GM19099 (cell line): Measurements from ENCODE around the gene CDH1.
A peak's percentile ranks its signal among the peaks of the same experiment; 100 is the strongest.

Experiments
- POLR2A ChIP-seq: IDR thresholded peaks from 3 replicates; pipeline ENCODE4 v1.6.1; 2011; ENCODE audit warnings: low read depth; ENCODE audit not compliant: insufficient read length; ENCODE audit errors: extremely low read depth

The CDH1 gene

GRCh38 chr16:68835970-68836369 is 98.9 kb downstream of the CDH1 start:
- no peak for TF ChIP-seq POLR2A

GRCh38 chr16:68839831-68840230 is 102.7 kb downstream of the CDH1 start:
- no peak for TF ChIP-seq POLR2A

- peak; percentile 86 for TF ChIP-seq POLR2A
Measured at GRCh38 chr16:68843482-68844210, 106.6 kb downstream of the CDH1 start, which contains the start of gene TANGO6. Gene TANGO6, plus strand, starts transcription at chr16:68843531. Its CDS starts 87 bp downstream, at chr16:68843618.

GRCh38 chr16:68844211-68844564 is 107.1 kb downstream of the CDH1 start:
- TF ChIP-seq POLR2A = no peak

- no peak for TF ChIP-seq POLR2A
Measured at GRCh38 chr16:68848786-68849185, 111.7 kb downstream of the CDH1 start.

- TF ChIP-seq POLR2A = no peak
Measured at GRCh38 chr16:68850481-68850880, 113.4 kb downstream of the CDH1 start.

- TF ChIP-seq POLR2A = no peak
Measured at GRCh38 chr16:68851601-68852000, 114.5 kb downstream of the CDH1 start.

- no peak for TF ChIP-seq POLR2A
Measured at GRCh38 chr16:68857479-68857878, 120.4 kb downstream of the CDH1 start.

GRCh38 chr16:68859828-68860227 is 122.7 kb downstream of the CDH1 start:
- no peak for TF ChIP-seq POLR2A

GRCh38 chr16:68860978-68861892 is 124.1 kb downstream of the CDH1 start:
- TF ChIP-seq POLR2A = no peak

GRCh38 chr16:68866933-68867332 is 129.8 kb downstream of the CDH1 start:
- TF ChIP-seq POLR2A = no peak

GRCh38 chr16:68869492-68870088 is 132.5 kb downstream of the CDH1 start:
- no peak for TF ChIP-seq POLR2A

- no peak for TF ChIP-seq POLR2A
Measured at GRCh38 chr16:68873635-68874471, 136.8 kb downstream of the CDH1 start.

- TF ChIP-seq POLR2A = no peak
Measured at GRCh38 chr16:68875871-68876270, 138.8 kb downstream of the CDH1 start.

GRCh38 chr16:68883685-68884084 is 146.6 kb downstream of the CDH1 start:
- TF ChIP-seq POLR2A = no peak
